PFSK-1 (cell line): ENCODE results near the gene SLC19A1.

Source experiments
- POLR2AphosphoS5 ChIP-seq: IDR thresholded peaks from 2 replicates; pipeline ENCODE4 v1.6.1; 2012; ENCODE audit warnings: low read depth, mild to moderate bottlenecking, control low read depth, low read length, moderate library complexity
- REST ChIP-seq, 2 experiments: IDR thresholded peaks; 2 replicates each; pipeline versions ENCODE4 v1.6.1 to v1.8.0; 2011 to 2012; ENCODE audit warnings: low read depth in 2 of 2, low read length in 2 of 2, control low read depth in 1 of 2, inconsistent platforms in 1 of 2, mild to moderate bottlenecking in 1 of 2, moderate library complexity in 1 of 2; ENCODE audit not compliant: insufficient read depth in 1 of 2

GRCh38 chr21:45575993-45576837 is 34.0 kb upstream of the SLC19A1 start:
- TF ChIP-seq REST (IDR thresholded peaks at IDR 0.05; ENCODE audit: insufficient read depth in 1 of 2, low read depth in 2 of 2, low read length in 2 of 2) = no peak
- TF ChIP-seq POLR2AphosphoS5 = no peak
